Activated B cell treated with CpG ODN at 0.5 μM for 24 hours (primary cell): Measurements from ENCODE around the gene RBM38. TPM values are rescaled to one million over a fixed set of nuclear protein-coding genes. Genes with fewer than 3 reads are reported as not detected.
"Not testable (repeated sequence)": the region's sequence is repeated elsewhere in the genome, so short reads cannot be mapped to it uniquely, and the experiment has no call there.

Source experiments
- ATAC-seq: fragments of 200-7000 bp; cut with Tn5 transposase; one replicate; pipeline ENCODE4 v1.10.0; 2021; ENCODE audit warnings: low read depth, mild to moderate bottlenecking, moderate library complexity
- CTCF ChIA-PET: fragments of 350-600 bp; sonication (Branson Sonifier 250); formaldehyde crosslinking; loops from one replicate; lab custom pipeline; 2021; ENCODE audit warnings: antibody characterized with exemption; lab: Charles Lee
- POLR2A ChIA-PET: fragments of 350-600 bp; sonication (Branson Sonifier 250); formaldehyde crosslinking; loops from one replicate; lab custom pipeline; 2021; ENCODE audit warnings: antibody characterized with exemption; lab: Charles Lee
- DNase-seq: peaks from one replicate; pipeline ENCODE4 v3.0.0; 2022
- H3K27ac Mint-ChIP-seq: one replicate; pipeline ENCODE4 v1.8.0; 2020; ENCODE audit warnings: mixed read lengths
- H3K27me3 Mint-ChIP-seq: one replicate; pipeline ENCODE4 v1.8.0; 2021; ENCODE audit warnings: mixed read lengths
- H3K36me3 Mint-ChIP-seq: one replicate; pipeline ENCODE4 v1.8.0; 2021; ENCODE audit warnings: low read depth, mixed read lengths
- H3K4me1 Mint-ChIP-seq: one replicate; pipeline ENCODE4 v1.8.0; 2021; ENCODE audit warnings: mixed read lengths
- H3K4me3 Mint-ChIP-seq: one replicate; pipeline ENCODE4 v1.8.0; 2020; ENCODE audit warnings: mild to moderate bottlenecking, mixed read lengths
- H3K9me3 Mint-ChIP-seq: one replicate; pipeline ENCODE4 v1.8.0; 2020; ENCODE audit warnings: mixed read lengths
- intact Hi-C: fragments of 100-400 bp; cut with micrococcal nuclease; formaldehyde crosslinking; loops from one replicate; pipeline ENCODE4 v1.15.1; 2024
- total RNA-seq: library from RNA; stranded (reverse); gene quantifications from 2 replicates; pipeline ENCODE4 v1.2.3, GENCODE V29; 2022
- TF ChIP-seq, protein P1 (sequence below): fragments of 200-600 bp; IDR thresholded peaks from one replicate; pipeline ENCODE4 v1.8.0; 2022; ENCODE audit warnings: antibody characterized with exemption, mild to moderate bottlenecking

RBM38 gene
- total RNA-seq, 1 donor from 2014 or later = 69.6 TPM

DNA sequence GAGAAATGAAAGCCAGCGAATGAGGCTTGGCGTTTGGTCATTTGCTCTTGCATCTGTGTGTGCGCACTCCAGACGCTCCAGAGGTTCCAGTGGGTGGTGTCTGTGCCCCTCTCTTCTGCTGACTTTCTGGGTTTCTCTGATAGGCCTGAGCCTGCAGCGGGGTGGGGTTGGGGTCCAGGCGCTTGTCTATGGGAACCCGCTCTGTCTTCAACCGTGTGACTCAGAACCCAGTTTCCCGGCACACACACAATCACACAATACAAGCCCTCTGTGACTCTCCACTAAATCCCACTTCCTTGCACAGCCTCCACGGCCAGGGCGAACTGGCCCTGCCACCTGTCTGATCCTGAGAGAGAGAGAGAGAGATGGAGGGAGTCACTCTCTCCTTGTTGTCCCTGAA lies 24.6 kb downstream of the RBM38 start:
- CTCF ChIA-PET = no interaction called here
- Mint-ChIP-seq H3K27me3 (no peaks in the 10 kb centered on the region), H3K9me3 (no peaks in the 10 kb centered on the region), H3K27ac (no peak overlapping the region), H3K36me3 (no peaks in the 10 kb centered on the region), H3K4me3 (no peak overlapping the region), H3K4me1 (peaks cover 13% of the 10 kb centered on the region)
- no peak for ATAC-seq
- DNase-seq = no peak
- POLR2A ChIA-PET = interaction anchor here (1.7 kb wide), 1 partner anchor 14 kb away, joined by 4 read pairs; no protein-coding TSS in a partner anchor
- intact Hi-C loops = no loop called here
- TF ChIP-seq, protein P1, sequence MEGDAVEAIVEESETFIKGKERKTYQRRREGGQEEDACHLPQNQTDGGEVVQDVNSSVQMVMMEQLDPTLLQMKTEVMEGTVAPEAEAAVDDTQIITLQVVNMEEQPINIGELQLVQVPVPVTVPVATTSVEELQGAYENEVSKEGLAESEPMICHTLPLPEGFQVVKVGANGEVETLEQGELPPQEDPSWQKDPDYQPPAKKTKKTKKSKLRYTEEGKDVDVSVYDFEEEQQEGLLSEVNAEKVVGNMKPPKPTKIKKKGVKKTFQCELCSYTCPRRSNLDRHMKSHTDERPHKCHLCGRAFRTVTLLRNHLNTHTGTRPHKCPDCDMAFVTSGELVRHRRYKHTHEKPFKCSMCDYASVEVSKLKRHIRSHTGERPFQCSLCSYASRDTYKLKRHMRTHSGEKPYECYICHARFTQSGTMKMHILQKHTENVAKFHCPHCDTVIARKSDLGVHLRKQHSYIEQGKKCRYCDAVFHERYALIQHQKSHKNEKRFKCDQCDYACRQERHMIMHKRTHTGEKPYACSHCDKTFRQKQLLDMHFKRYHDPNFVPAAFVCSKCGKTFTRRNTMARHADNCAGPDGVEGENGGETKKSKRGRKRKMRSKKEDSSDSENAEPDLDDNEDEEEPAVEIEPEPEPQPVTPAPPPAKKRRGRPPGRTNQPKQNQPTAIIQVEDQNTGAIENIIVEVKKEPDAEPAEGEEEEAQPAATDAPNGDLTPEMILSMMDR = no peak

DNA sequence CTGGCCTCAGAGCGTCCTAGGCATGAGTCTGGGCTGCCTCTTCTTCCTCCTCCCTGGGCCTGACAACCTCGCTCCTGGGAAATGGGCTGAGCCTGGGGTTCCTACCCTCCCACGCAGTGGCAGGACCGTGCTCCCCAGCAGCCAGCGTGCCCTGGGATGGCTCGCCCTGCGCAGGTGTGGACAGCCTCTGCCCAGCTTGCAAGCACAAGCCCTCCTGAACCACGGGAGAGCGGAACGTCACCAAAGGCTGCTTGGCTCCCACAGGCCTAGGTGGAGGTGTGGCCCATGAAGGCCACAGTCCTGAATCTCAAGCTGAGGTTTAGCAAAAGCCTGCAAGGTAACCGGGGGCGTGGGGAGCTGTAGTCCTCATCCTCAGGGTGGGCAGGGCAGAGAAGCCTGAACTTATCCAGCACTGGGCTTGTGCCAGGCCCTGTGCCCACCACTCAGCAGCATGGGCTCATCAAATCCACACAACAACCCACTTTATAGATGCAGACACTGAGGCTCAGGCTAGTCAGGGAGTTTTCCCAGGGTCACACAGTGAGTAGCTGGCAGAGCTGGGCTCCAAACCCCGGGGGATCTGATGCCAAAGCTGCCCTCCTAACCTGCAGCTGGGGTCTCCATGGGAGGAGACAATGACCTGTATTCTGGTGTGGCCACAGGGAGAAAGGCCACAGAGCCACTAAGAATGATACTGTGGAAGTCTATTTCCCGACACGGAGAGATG lies 25.3 kb downstream of the RBM38 start:
- TF ChIP-seq, protein P1 = no peak
- DNase-seq = no peak

DNA sequence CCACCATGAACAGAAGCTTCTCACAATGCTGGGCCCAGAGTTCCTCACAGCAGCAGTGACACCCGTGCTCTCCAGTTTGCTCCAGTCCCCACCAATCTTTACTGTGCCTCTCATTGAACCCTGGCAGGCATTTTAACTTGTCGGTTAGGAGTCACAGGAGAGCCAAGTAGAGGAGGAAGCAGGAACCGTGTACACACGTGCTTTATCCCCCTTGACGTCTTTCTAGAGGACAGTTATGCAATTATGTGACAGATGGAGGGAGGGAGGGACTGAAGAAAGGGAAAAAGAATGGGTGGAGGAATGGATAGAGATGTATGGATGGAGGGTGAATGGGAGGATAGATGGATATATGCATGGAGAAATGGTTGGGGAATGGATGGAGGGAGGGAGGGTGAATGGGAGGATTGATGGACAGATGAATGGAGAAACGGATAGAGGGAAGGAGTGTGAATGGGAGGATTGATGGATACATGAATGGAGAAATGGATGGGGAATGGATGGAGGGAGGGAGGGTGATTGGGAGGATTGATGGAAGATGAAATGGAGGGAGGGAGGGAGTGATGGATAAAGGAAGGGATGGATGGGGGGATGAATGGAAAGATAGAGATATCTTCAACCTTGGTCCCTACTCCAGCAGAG lies 26.0 kb downstream of the RBM38 start:
- H3K4me3 Mint-ChIP-seq = no peak overlapping the region
- H3K4me1 Mint-ChIP-seq = peaks cover 8% of the 10 kb centered on the region
- ChIA-PET CTCF (no interaction called here), POLR2A (no interaction called here)
- TF ChIP-seq, protein P1 = no peak
- intact Hi-C loops = no loop called here
- H3K27me3 Mint-ChIP-seq = no peaks in the 10 kb centered on the region
- no peaks in the 10 kb centered on the region for H3K9me3 Mint-ChIP-seq
- H3K36me3 Mint-ChIP-seq = no peaks in the 10 kb centered on the region
- DNase-seq = no peak
- no peak for ATAC-seq
- H3K27ac Mint-ChIP-seq = no peak overlapping the region

More for the DNA sequence above, 25.3 kb downstream of the RBM38 start:
- Mint-ChIP-seq H3K27me3 (no peaks in the 10 kb centered on the region), H3K36me3 (no peaks in the 10 kb centered on the region), H3K4me1 (peaks cover 8% of the 10 kb centered on the region), H3K4me3 (no peak overlapping the region), H3K27ac (no peak overlapping the region), H3K9me3 (no peaks in the 10 kb centered on the region)
- no peak for ATAC-seq
- ChIA-PET POLR2A (no interaction called here), CTCF (no interaction called here)
- intact Hi-C loops = no loop called here

DNA sequence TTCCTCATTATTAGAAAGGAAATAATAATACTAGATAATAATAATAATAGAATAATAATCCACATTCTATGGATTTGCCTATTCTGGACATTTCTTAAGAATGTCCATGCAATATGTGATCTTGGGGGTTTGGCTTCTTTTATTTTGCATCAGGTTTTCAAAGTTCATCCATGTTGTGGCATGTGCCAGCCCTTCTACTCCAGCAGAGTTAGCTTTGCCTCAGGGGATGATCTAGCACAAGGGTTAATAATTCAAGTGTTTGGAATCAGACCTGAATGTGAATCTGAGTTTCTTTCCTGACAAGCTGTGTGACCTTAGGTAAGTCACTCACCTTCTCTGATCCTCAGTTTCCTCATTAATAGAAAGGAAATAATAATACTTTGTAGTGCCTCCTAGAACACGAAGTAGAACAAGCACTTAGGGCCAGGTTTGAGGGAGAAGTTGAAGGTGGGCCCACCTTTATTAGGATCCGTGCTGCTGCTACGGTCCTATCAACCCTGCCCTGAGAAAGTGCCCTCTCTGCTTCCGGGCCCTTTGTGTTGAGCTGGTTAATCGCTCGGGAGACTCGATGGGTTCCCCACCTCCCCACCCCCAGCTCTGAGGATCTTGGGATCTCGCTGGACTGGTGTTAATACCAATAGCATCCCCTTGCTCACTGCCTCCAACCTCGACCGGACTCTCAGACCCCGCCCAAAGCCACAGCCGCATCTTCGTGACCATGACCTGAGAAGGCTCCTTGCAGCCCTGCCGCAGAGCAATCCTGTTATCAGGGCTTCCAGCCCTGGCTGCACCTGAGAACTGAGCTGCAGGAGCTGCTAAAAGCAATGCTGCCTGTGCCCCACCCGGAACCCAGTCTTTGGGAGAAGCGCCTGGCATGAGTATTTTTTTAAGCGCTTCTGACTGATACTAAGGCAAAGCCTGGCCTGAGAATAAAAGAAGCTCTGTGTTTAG lies 26.9 kb downstream of the RBM38 start:
- intact Hi-C loops = loop anchor here (2.0 kb wide), 1 partner anchor 15 kb away; no protein-coding TSS in a partner anchor
- H3K27me3 Mint-ChIP-seq = no peaks in the 10 kb centered on the region
- no peak overlapping the region for H3K4me3 Mint-ChIP-seq
- DNase-seq (no peak), ATAC-seq (no peak)
- TF ChIP-seq, protein P1 = no peak
- no peaks in the 10 kb centered on the region for H3K36me3 Mint-ChIP-seq
- H3K9me3 Mint-ChIP-seq = no peaks in the 10 kb centered on the region
- H3K27ac Mint-ChIP-seq = no peak overlapping the region
- ChIA-PET POLR2A (no interaction called here), CTCF (interaction anchor here (0.8 kb wide), 1 partner anchor 18 kb away, joined by 3 read pairs; no protein-coding TSS in a partner anchor)
- peaks cover 5% of the 10 kb centered on the region for H3K4me1 Mint-ChIP-seq

- ATAC-seq, H3K4me3 Mint-ChIP-seq, CTCF ChIA-PET, H3K36me3 Mint-ChIP-seq, H3K27ac Mint-ChIP-seq, DNase-seq, H3K27me3 Mint-ChIP-seq, H3K9me3 Mint-ChIP-seq: not testable (repeated sequence)
- POLR2A ChIA-PET = interaction anchor here (0.6 kb wide), 1 partner anchor 21 kb away, joined by 3 read pairs; no protein-coding TSS in a partner anchor
- intact Hi-C loops = loop anchor here (2.0 kb wide), 1 partner anchor 13 kb away; no protein-coding TSS in a partner anchor
- H3K4me1 Mint-ChIP-seq = peaks cover 16% of the 10 kb centered on the region
Observed at GRCh38 chr20:57419479-57419878, 28.3 kb downstream of the RBM38 start.
